Ovary (tissue), 9 donors: Measurements from ENCODE around the gene BBS10. TPM values are rescaled to one million over a fixed set of nuclear protein-coding genes. Genes with fewer than 3 reads are reported as not detected.

Source experiments
- DNase-seq, 5 donors: peaks; one replicate each; pipeline ENCODE4 v3.0.0-alpha.2; 2019 to 2020
- H3K27ac ChIP-seq, 2 donors: fragments of 200-600 bp; one replicate each; pipeline versions ENCODE4 v1.5.1 to v1.8.0; 2019 to 2022
- H3K27me3 ChIP-seq: fragments of 200-600 bp; one replicate; pipeline ENCODE4 v1.8.0; 2022
- H3K36me3 ChIP-seq: fragments of 200-600 bp; sonication (generic); one replicate; pipeline ENCODE4 v1.5.1; 2019
- H3K4me1 ChIP-seq: one replicate; pipeline ENCODE4 v1.8.1; 2013; ENCODE audit warnings: mild to moderate bottlenecking, moderate library complexity; ENCODE audit not compliant: insufficient read depth
- H3K4me3 ChIP-seq: fragments of 200-600 bp; sonication (generic); one replicate; pipeline ENCODE4 v1.5.1; 2017
- H3K9me3 ChIP-seq, 2 donors: fragments of 200-600 bp in 1 of 2; sonication (generic) in 1 of 2; one replicate each; pipeline versions ENCODE4 v1.5.1 to v1.8.1; 2013 to 2019; ENCODE audit warnings: mild to moderate bottlenecking in 1 of 2, moderate library complexity in 1 of 2
- CTCF ChIP-seq, 3 donors: fragments of 450-650 bp in 2 of 3; fragments of 200-600 bp in 1 of 3; IDR thresholded peaks; one replicate each; pipeline versions ENCODE4 v1.5.1 to v1.8.0; 2016 to 2022; ENCODE audit warnings: antibody characterized with exemption in 3 of 3, mild to moderate bottlenecking in 1 of 3
- EP300 ChIP-seq: sonication (generic); formaldehyde crosslinking; IDR thresholded peaks from one replicate; pipeline ENCODE4 v1.6.1; 2017; ENCODE audit warnings: antibody characterized with exemption
- POLR2A ChIP-seq: fragments of 450-650 bp; IDR thresholded peaks from one replicate; pipeline ENCODE4 v1.6.1; 2017; ENCODE audit warnings: antibody characterized with exemption, mild to moderate bottlenecking, moderate library complexity
- WGBS, 3 donors: extraction: QIAGEN DNeasy Blood & Tissue Kit in 1 of 3; methylation state at CpG; one replicate each; pipeline versions ENCODE4 v1.1.5 to v1.1.7; 2013 to 2017; 5-methylcytosine and 5-hydroxymethylcytosine counted together
- intact Hi-C, 4 donors: fragments of 100-400 bp; cut with DNase I; formaldehyde crosslinking; loops; one replicate each; pipeline versions ENCODE4 v1.11.0 to v1.15.1; 2022 to 2023
- polyA plus RNA-seq, 2 donors: library from polyadenylated mRNA; stranded (reverse); fragments of 200-250 nt in 1 of 2; fragments of 350-450 nt in 1 of 2; fragmentation: Illumina TruSeq in 1 of 2; extraction: RNeasy Lipid Tissue Mini Kit (QIAGEN cat#74804) in 1 of 2; gene quantifications; one replicate each; pipeline ENCODE4 v1.2.3, GENCODE V29; 2013 to 2014
- total RNA-seq, 7 donors: library from RNA; depleted of rRNA in 2 of 7; stranded (reverse); fragments of >200 nt in 2 of 7; fragmentation: NEBNext Ultra II Directional in 3 of 7; extraction: Animal tissue kit (Norgen Biotek cat#: 25700) in 3 of 7; gene quantifications; one replicate each; pipeline versions ENCODE4 v1.1.0 to v1.2.4, GENCODE V29; 2016 to 2023
- donor health status: DM: no; HTN: no; CAD: no; lungs with moderate emphysema.
- donor health status: DM: no; HTN: no; CAD: no.
- donor health status: Bipolar disorder and iron deficiency.
- donor health status: DM: yes; HTN: yes; CAD: no.
- donor health status: DM: no; HTN: no; CAD: no.
- donor health status: DM: yes; HTN: yes; CAD: no.

BBS10 gene
- total and polyA plus RNA-seq, 9 donors, result 8.3 to 14.8 (median 12.0) TPM

DNA sequence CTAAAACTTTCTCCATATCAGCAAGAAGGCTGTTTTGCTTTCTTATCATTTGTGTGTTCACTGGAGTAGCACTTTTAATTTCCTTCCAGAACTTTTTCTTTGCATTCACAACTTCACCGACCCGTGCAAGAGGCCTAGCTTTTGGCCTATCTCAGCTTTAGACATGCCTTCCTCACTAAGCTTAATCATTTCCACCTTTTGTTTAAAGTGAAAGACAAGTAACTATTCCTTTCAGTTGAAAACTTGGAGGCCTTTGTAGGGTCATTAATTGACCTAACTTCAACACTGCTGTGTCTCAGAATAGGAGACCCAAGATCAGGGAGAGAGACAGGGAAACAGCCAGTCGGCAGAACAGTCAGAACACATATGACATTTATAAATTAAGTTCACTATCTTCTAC lies 39.3 kb downstream of the BBS10 start:
- Histone ChIP-seq H3K27ac (no peak overlapping the region), H3K36me3 (no peaks in the 10 kb centered on the region), H3K27me3 (no peaks in the 10 kb centered on the region), H3K9me3 (no peaks in the 10 kb centered on the region), H3K4me1 (no peaks in the 10 kb centered on the region), H3K4me3 (no peak overlapping the region)
- 20 to 31% (median 26%) methylated on average over 3 of the region's 3 CpGs for WGBS, 3 donors
- intact Hi-C loops, result no loop called here
- DNase-seq, result no peak
- TF ChIP-seq CTCF (IDR thresholded peaks at IDR 0.05) (no peak), EP300 (no peak), POLR2A (no peak)

DNA sequence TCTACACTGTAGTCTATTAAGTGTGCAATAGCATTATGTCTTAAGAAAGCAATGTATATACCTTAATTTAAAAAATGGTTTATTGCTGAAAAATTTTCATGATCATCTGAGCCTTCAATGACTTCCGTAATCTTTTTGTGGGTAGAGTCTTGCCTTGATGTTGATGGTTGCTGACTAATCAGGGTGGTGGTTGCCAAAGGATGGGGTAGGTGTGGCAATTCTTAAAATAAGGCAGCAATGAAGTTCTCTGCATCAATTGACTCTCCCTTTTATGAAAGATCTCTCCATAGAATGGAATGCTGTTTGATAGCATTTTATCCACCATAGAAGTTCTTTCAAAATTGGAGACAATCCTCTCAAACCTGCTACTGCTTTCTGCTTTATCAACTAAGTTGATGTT lies 41.1 kb downstream of the BBS10 start:
- H3K36me3 ChIP-seq, result no peaks in the 10 kb centered on the region
- intact Hi-C loops, result no loop called here
- H3K4me3 ChIP-seq, result no peak overlapping the region
- H3K4me1 ChIP-seq, result no peaks in the 10 kb centered on the region
- H3K27me3 ChIP-seq, result no peaks in the 10 kb centered on the region
- no peaks in the 10 kb centered on the region for H3K9me3 ChIP-seq
- DNase-seq, result no peak
- H3K27ac ChIP-seq, result no peak overlapping the region
- WGBS, 3 donors, result 90 to 96% (median 94%) methylated on average over 1 of the region's 1 CpG
- TF ChIP-seq CTCF (IDR thresholded peaks at IDR 0.05) (no peak), POLR2A (no peak), EP300 (no peak)

- Histone ChIP-seq H3K9me3 (no peaks in the 10 kb centered on the region), H3K27me3 (no peaks in the 10 kb centered on the region), H3K4me3 (no peak overlapping the region), H3K4me1 (no peaks in the 10 kb centered on the region), H3K27ac (no peak overlapping the region), H3K36me3 (no peaks in the 10 kb centered on the region)
- TF ChIP-seq EP300 (no peak), CTCF (IDR thresholded peaks at IDR 0.05) (no peak), POLR2A (no peak)
- DNase-seq, result no peak
- intact Hi-C loops, result no loop called here
- WGBS, 3 donors, result 86 to 91% (median 88%) methylated on average over 6 of the region's 6 CpGs
Measured at GRCh38 chr12:76303989-76304460, 44.2 kb downstream of the BBS10 start.

DNA sequence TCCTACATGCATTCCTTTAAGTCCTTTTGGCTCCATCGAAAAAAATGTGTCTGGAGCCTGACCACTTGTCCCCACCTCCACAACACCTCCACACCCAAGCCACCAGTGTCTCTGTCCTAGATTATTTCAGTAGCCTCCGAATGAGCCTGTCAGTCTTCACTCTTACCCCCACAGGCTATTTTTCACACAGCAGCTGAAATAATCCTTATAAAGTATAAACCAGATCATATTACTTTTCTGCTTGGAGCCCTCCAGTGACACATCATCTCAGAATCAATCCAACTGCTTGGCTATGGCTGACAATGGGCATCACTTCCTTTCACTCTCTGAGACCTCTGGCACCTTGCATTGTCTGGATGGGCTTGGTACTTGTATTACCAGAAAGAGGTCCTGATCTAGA lies 44.9 kb downstream of the BBS10 start:
- no peaks in the 10 kb centered on the region for H3K27me3 ChIP-seq
- no peak overlapping the region for H3K27ac ChIP-seq
- no peak for DNase-seq
- no peak overlapping the region for H3K4me3 ChIP-seq
- intact Hi-C loops, result no loop called here
- no peaks in the 10 kb centered on the region for H3K9me3 ChIP-seq
- TF ChIP-seq EP300 (no peak), CTCF (IDR thresholded peaks at IDR 0.05) (no peak), POLR2A (no peak)
- H3K36me3 ChIP-seq, result no peaks in the 10 kb centered on the region
- WGBS, 3 donors, result 89 to 93% (median 90%) methylated on average over 2 of the region's 2 CpGs
- H3K4me1 ChIP-seq, result no peaks in the 10 kb centered on the region

DNA sequence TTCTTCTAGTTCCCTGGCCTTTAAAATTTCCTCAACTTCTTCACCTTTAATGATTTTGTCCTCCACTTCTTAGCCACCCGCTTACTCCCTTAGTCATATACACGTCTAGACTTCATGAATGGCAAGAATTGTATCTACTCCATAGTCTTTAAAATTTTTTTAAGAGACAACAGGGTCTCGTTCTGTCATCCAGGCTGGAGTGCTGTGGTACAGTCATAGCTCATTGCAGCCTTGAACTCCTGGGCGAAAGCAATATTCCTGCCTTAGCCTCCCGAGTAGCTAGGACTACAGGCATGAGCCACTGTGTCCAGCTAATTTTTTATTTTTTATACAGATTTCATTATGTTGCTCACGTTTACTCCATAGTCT lies 47.9 kb downstream of the BBS10 start:
- TF ChIP-seq CTCF (IDR thresholded peaks at IDR 0.05), result no peak
- no peak for TF ChIP-seq EP300
- no peak for TF ChIP-seq POLR2A
- intact Hi-C loops, result no loop called here
- WGBS, 3 donors, result 73 to 78% (median 75%) methylated on average over 6 of the region's 6 CpGs
- Histone ChIP-seq H3K36me3 (no peaks in the 10 kb centered on the region), H3K9me3 (no peaks in the 10 kb centered on the region), H3K27ac (no peak overlapping the region), H3K4me3 (no peak overlapping the region), H3K4me1 (no peaks in the 10 kb centered on the region), H3K27me3 (no peaks in the 10 kb centered on the region)
- DNase-seq, result no peak
